Urothelium cell line (cell line): Measurements from ENCODE around the gene ARHGAP11A.

Experiments
- DNase-seq: peaks from one replicate; pipeline ENCODE4 v3.0.0; 2011; ENCODE audit warnings: low spot score, mixed read lengths
- FAIRE-seq: peaks from 2 replicates; lab custom pipeline; 2011; peaks lifted over from hg19 to GRCh38; lab: Jason Lieb, UNC

The ARHGAP11A gene

DNA sequence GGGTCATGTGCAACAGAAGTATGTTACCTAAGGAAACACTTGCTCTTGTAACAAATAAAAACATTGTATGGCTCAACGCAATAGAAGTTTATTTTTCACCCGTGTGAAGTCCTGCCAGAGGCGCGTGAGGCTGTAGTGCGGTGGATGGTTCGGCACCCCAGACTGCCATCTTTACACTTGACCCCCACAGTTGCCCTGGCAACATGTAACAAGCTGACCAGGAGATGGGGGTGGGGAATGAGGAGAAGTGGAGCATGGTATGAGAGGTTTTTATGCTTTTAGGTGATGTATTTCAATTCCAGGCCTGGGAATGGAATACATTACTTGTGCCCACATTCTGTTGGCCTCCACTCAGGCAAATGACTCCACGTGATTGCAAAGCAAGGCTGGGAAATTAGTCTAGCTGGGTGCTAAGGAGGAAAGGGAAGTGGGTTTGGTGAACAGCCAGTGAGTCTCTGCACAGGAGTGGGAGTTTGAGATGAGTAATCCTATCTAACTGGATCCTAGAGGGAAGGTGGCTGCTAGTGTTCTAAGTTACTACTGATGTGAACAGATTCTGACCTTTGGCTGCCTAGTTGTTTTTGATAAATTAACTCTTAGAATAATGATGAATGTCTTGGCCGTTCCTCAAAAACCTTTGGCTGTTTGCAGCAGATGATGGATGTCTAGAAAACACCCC, 68.7 kb downstream of the ARHGAP11A start:
- FAIRE-seq (peak; percentile 13), DNase-seq (peak; percentile 69)

DNA sequence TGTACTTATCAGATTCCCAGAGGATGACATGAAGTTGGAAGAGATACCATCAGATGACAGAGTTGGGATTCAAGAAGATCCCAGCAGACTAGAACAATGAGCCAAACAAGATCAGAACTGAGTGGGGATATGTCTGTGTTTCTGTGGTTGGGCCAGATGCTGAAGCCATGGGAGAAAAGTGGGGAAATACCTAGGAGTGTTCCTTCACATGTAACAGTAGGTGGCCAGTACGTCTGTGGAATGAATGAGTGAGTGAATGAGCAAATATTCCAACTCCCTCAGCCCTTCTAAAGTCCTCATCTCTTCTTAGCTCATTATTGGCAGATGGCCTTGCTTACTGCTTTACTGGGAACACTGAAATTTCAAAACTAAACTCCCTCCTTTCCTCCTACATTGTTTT, 70.3 kb downstream of the ARHGAP11A start:
- DNase-seq (no peak), FAIRE-seq (no peak)

DNA sequence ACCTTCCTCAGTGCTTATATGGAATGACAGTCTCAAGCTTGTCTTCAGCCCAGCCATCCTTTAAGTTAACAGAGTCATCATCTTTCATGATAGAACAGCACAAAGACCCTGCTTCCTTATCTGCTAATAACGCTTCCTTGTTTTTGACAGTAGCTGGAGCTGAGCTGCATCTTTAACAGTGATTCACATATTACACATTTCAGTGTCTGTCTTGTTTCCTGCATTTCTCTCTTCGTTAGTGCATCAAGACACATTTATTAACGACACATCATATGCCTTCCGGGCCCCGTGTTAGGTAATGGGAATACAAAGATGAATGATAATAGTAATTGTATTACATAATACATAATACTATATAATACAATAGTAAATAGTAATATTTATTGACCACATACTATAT, 72.3 kb downstream of the ARHGAP11A start:
- FAIRE-seq: no peak

GRCh38 chr15:32688151-32688639, 72.9 kb downstream of the ARHGAP11A start:
- peak; percentile 58 for DNase-seq
- no peak for FAIRE-seq

More for the DNA sequence above, 72.3 kb downstream of the ARHGAP11A start:
- DNase-seq: no peak
